ENCODE data around the gene APBB2. TPM values are rescaled to one million over a fixed set of nuclear protein-coding genes. Genes with fewer than 3 reads are reported as not detected.

Gene APBB2
- total and polyA plus RNA-seq, 2 of the 8 experiments (the other 6 are each of a cell fraction or from before 2014, with no cell fraction given) = 58.7 to 59.4 TPM

- Histone ChIP-seq H2BK5ac (ENCODE audit: low read depth, low read length) (no peak overlapping the region), H4K8ac (ENCODE audit: extremely low read depth, insufficient read depth, low read length) (no peak overlapping the region), H4K91ac (replicated peaks; ENCODE audit: insufficient read length, low read length) (no peak overlapping the region), H3K79me2 (ENCODE audit: control insufficient read depth in 1 of 2, insufficient read depth in 2 of 2, low read length in 2 of 2) (no peaks in the 10 kb centered on the region), H3K27ac (ENCODE audit: low read depth, low read length) (no peak overlapping the region), H2AFZ (ENCODE audit: low read length) (no peak overlapping the region), H3K23me2 (ENCODE audit: low read depth, low read length) (no peaks in the 10 kb centered on the region), H3K4me2 (ENCODE audit: insufficient read depth in 1 of 2, low read depth in 2 of 2, low read length in 2 of 2) (no peak overlapping the region), H3K4ac (replicated peaks; ENCODE audit: insufficient read length, low read depth, low read length) (no peak overlapping the region), H2BK120ac (replicated peaks; ENCODE audit: low read depth, low read length) (no peak overlapping the region), H2BK15ac (ENCODE audit: low read length) (no peak overlapping the region), H3K14ac (ENCODE audit: insufficient read length) (no peak overlapping the region), H3K23ac (ENCODE audit: insufficient read length) (no peak overlapping the region), H3K27me3 (replicated peaks in 1 of 4; ENCODE audit: control insufficient read depth in 3 of 4, extremely low read depth in 1 of 4, insufficient read depth in 3 of 4, low read length in 3 of 4) (no peaks in the 10 kb centered on the region; a peak in 1 of 7 replicates), H3K4me1 (replicated peaks in 1 of 4; ENCODE audit: control insufficient read depth in 3 of 4, insufficient read depth in 4 of 4, low read length in 3 of 4) (no peaks in the 10 kb centered on the region), H2AK5ac (ENCODE audit: low read depth, low read length) (no peak overlapping the region), H3K36me3 (ENCODE audit: control insufficient read depth in 2 of 4, insufficient read depth in 4 of 4, low read length in 3 of 4) (peaks cover 0 to 7% (median 0%) of the 10 kb centered on the region in 4 experiments; a peak in 2 of 8 replicates), H3K9ac (replicated peaks in 1 of 4; ENCODE audit: extremely low read depth in 1 of 4, low read depth in 3 of 4, low read length in 3 of 4) (no peak overlapping the region), H4K20me1 (replicated peaks in 1 of 2; ENCODE audit: control insufficient read depth in 1 of 2, insufficient read depth in 2 of 2, low read length in 2 of 2) (no peaks in the 10 kb centered on the region), H2BK20ac (ENCODE audit: low read length) (no peak overlapping the region), H3K79me1 (ENCODE audit: low read depth, low read length) (no peaks in the 10 kb centered on the region), H4K5ac (ENCODE audit: insufficient read length, low read depth, low read length) (no peak overlapping the region), H3K18ac (ENCODE audit: extremely low read depth, low read length) (no peak overlapping the region), H2BK12ac (ENCODE audit: low read depth, low read length) (no peak overlapping the region), H3K9me3 (ENCODE audit: insufficient read depth in 2 of 2, low read depth in 1 of 2, low read length in 1 of 2) (0 out of 4 replicates have a peak, but pooled peaks cover 4 to 5% of the 10 kb centered on the region in 2 experiments), H3K4me3 (ENCODE audit: extremely low read depth in 1 of 4, insufficient read depth in 2 of 4, low read depth in 3 of 4, low read length in 4 of 4) (no peak overlapping the region), H3K56ac (replicated peaks; ENCODE audit: insufficient read length, low read depth, low read length) (no peak overlapping the region)
- no peak for FAIRE-seq
- TF ChIP-seq SIRT6 (IDR thresholded peaks at IDR 0.05; ENCODE audit: low read length) (no peak), ATF2 (IDR thresholded peaks at IDR 0.05; ENCODE audit: low read length) (no peak)
- ChIA-PET POLR2A (ENCODE audit: partially characterized antibody) (no interaction called here), CTCF (ENCODE audit: partially characterized antibody) (no interaction called here)
- 74% methylated on average over 3 of the region's 3 CpGs; no CpG with 5 or more reads in 1 of the 2 experiments for WGBS, 2 experiments (ENCODE audit: extremely low coverage in 1 of 2, insufficient coverage in 1 of 2, insufficient read length in 1 of 2, insufficient replicate concordance in 2 of 2, low coverage in 1 of 2, low lambda C conversion rate in 2 of 2, missing lambda C conversion rate in 1 of 2)
- DNase-seq (ENCODE audit: low read depth in 1 of 2, low spot score in 2 of 2) = no peak
Observed at GRCh38 chr4:41057467-41057866, 156.9 kb downstream of the APBB2 start.

All from H1 (cell line).